Amniotic epithelial cell (primary cell): Measurements from ENCODE around the gene RBX1.
A peak's percentile ranks its signal among the peaks of the same experiment; 100 is the strongest.

ENCODE experiments used
- DNase-seq: peaks from one replicate; pipeline ENCODE4 v3.0.0-alpha.2; 2010; ENCODE audit warnings: low read depth

RBX1 gene

DNA sequence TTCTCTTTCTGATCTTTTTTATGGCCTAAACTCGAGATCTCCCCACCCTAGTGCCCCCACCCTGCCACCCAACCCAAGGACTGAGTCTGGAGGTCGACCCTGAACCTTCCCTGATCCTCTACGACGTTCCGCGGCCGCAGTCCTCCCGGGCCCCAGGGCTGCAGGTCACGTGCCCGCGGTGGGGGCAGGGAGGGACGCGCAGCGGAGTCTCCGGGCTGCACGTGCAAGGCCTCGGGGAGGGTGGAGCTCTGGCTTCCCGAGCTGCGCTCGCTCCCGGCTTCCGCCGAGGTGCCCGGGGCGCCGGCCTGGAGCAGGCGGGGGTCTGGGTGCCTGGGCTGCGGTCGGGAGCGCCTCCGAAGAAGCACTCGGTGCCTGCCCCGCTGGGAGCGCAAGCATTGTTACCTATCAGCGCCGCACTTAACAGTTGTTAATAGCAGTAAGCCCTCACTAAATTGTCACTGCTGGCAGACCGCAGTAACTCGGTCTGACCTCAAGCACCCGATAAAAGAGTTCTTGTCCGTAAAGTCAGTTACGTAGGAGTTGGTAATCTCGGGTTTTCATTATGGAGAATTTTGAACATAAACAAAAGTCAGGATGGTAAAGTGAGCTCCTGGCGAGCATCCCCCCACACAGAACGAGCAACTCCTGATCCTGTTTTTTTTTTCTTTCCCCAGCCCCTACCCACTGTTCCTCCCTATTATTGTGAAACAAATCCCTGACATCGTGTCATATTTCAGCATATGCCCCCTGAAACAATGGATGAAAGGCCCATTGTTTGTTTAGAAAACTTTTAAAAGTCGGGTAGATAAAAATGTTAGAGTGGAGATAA is 71.5 kb downstream of the RBX1 start:
- peak; percentile 96 for DNase-seq
